ENCODE results near the gene PTPRT.

Gene PTPRT

GRCh38 chr20:42074944-42075343 lies 1114.8 kb downstream of the PTPRT start:
- no peak overlapping the region for H3K27ac ChIP-seq
- POLR2A ChIA-PET (ENCODE audit: low non-redundant PET), result no interaction called here
- no peak for TF ChIP-seq CTCF (conservative IDR thresholded peaks at IDR 0.05; ENCODE audit: low read depth)
- CTCF ChIA-PET, result no interaction called here
- DNase-seq (ENCODE audit: low spot score), result no peak

- ChIA-PET POLR2A (ENCODE audit: low non-redundant PET) (no interaction called here), CTCF (interaction anchor here (0.7 to 0.8 kb wide), 2 partner anchors 10 to 32 kb away, joined by 3 read pairs; no protein-coding TSS in a partner anchor)
- H3K27ac ChIP-seq, result no peak overlapping the region
Observed at GRCh38 chr20:42067596-42067995, 1122.1 kb downstream of the PTPRT start.

GRCh38 chr20:42067174-42067573 lies 1122.5 kb downstream of the PTPRT start:
- POLR2A ChIA-PET (ENCODE audit: low non-redundant PET), result no interaction called here
- CTCF ChIA-PET, result interaction anchor here (0.7 to 0.8 kb wide), 2 partner anchors 9 to 32 kb away, joined by 3 read pairs; no protein-coding TSS in a partner anchor
- no peak for TF ChIP-seq CTCF (conservative IDR thresholded peaks at IDR 0.05; ENCODE audit: low read depth)

More at GRCh38 chr20:42067596-42067995, 1122.1 kb downstream of the PTPRT start:
- no peak for DNase-seq (ENCODE audit: low spot score)
- no peak for TF ChIP-seq CTCF (conservative IDR thresholded peaks at IDR 0.05; ENCODE audit: low read depth)

GRCh38 chr20:42063141-42063540 lies 1126.6 kb downstream of the PTPRT start:
- TF ChIP-seq CTCF (conservative IDR thresholded peaks at IDR 0.05; ENCODE audit: low read depth), result no peak
- ChIA-PET POLR2A (ENCODE audit: low non-redundant PET) (no interaction called here), CTCF (no interaction called here)
- DNase-seq (ENCODE audit: low spot score), result no peak
- no peak overlapping the region for H3K27ac ChIP-seq

More at GRCh38 chr20:42067174-42067573, 1122.5 kb downstream of the PTPRT start:
- no peak for DNase-seq (ENCODE audit: low spot score)
- no peak overlapping the region for H3K27ac ChIP-seq

- ChIA-PET POLR2A (ENCODE audit: low non-redundant PET) (no interaction called here), CTCF (no interaction called here)
- no peak for TF ChIP-seq CTCF (conservative IDR thresholded peaks at IDR 0.05; ENCODE audit: low read depth)
- DNase-seq (ENCODE audit: low spot score), result no peak
- no peak overlapping the region for H3K27ac ChIP-seq
Observed at GRCh38 chr20:42053350-42053749, 1136.4 kb downstream of the PTPRT start.

- POLR2A ChIA-PET (ENCODE audit: low non-redundant PET), result no interaction called here
Observed at GRCh38 chr20:42051921-42052320, 1137.8 kb downstream of the PTPRT start.

More at GRCh38 chr20:42051921-42052320, 1137.8 kb downstream of the PTPRT start:
- H3K27ac ChIP-seq, result no peak overlapping the region
- no peak for DNase-seq (ENCODE audit: low spot score)
- CTCF ChIA-PET, result no interaction called here
- TF ChIP-seq CTCF (conservative IDR thresholded peaks at IDR 0.05; ENCODE audit: low read depth), result no peak

All from RWPE1 (cell line).